SK-N-SH (cell line): ENCODE measurements around the gene JAG2. TPM values are rescaled to one million over a fixed set of nuclear protein-coding genes. Genes with fewer than 3 reads are reported as not detected.

Experiments used
- CTCF ChIA-PET: fragments of 300-600, 350-600 bp; formaldehyde crosslinking; extraction: SDS; loops from one replicate; lab custom pipeline; 2021; lab: Yijun Ruan, JAX
- POLR2A ChIA-PET: fragments of 350-600 bp; sonication (Branson Sonifier 250); formaldehyde crosslinking; extraction: SDS; loops from one replicate; lab custom pipeline; 2020; ENCODE audit warnings: antibody characterized with exemption, inconsistent platforms; lab: Yijun Ruan, JAX
- DNase-seq: peaks from one replicate; pipeline ENCODE4 v3.0.0; 2012
- H2AFZ ChIP-seq: fragments of 200-600 bp; sonication (generic); 2 replicates; pipeline ENCODE4 v1.8.1; 2016; ENCODE audit warnings: antibody characterized with exemption, mild to moderate bottlenecking, low read depth
- H3F3A ChIP-seq: fragments of 200-600 bp; sonication (generic); replicated peaks from 2 replicates; pipeline ENCODE3; 2016; ENCODE audit warnings: antibody characterized with exemption, mild to moderate bottlenecking; ENCODE audit not compliant: insufficient read depth
- H3K27ac ChIP-seq, 2 experiments: fragments of 200-500 bp in 1 of 2; fragments of 200-600 bp in 1 of 2; sonication (Bioruptor generic) in 1 of 2; sonication (generic), shearing (Covaris generic) in 1 of 2; 2 replicates each; pipeline versions ENCODE4 v1.5.1 to v1.6.1; 2014 to 2016; ENCODE audit warnings: low read depth in 2 of 2, inconsistent platforms in 1 of 2, low read length in 1 of 2, mild to moderate bottlenecking in 1 of 2, mixed read lengths in 1 of 2
- H3K27me3 ChIP-seq: fragments of 200-600 bp; sonication (generic), shearing (Covaris generic); 2 replicates; pipeline ENCODE4 v1.6.1; 2016; ENCODE audit warnings: mixed run types; ENCODE audit not compliant: insufficient read depth
- H3K36me3 ChIP-seq, 2 experiments: fragments of 200-500 bp in 1 of 2; fragments of 200-600 bp in 1 of 2; sonication (Bioruptor generic) in 1 of 2; sonication (generic) in 1 of 2; replicated peaks in 1 of 2; 2 replicates each; pipeline versions ENCODE3 to v1.5.1; 2014 to 2016; ENCODE audit warnings: low read length in 1 of 2, mild to moderate bottlenecking in 1 of 2; ENCODE audit not compliant: insufficient read depth in 2 of 2, control insufficient read depth in 1 of 2
- H3K4me1 ChIP-seq, 2 experiments: fragments of 200-500 bp in 1 of 2; fragments of 200-600 bp in 1 of 2; sonication (Bioruptor generic) in 1 of 2; sonication (generic), shearing (Covaris generic) in 1 of 2; 2 replicates each; pipeline versions ENCODE4 v1.5.1 to v1.6.1; 2014 to 2016; ENCODE audit warnings: low read depth in 1 of 2, low read length in 1 of 2, mixed run types in 1 of 2; ENCODE audit not compliant: insufficient read depth in 2 of 2, control insufficient read depth in 1 of 2
- H3K4me2 ChIP-seq: fragments of 200-600 bp; sonication (generic), shearing (Covaris generic); 2 replicates; pipeline ENCODE4 v1.6.1; 2017; ENCODE audit warnings: mixed run types
- H3K4me3 ChIP-seq, 2 experiments: fragments of 200-500 bp in 1 of 2; fragments of 200-600 bp in 1 of 2; sonication (Bioruptor generic) in 1 of 2; sonication (generic), shearing (Covaris generic) in 1 of 2; 2 replicates each; pipeline versions ENCODE4 v1.5.1 to v1.8.1; 2014 to 2016; ENCODE audit warnings: low read depth in 2 of 2, inconsistent platforms in 1 of 2, low read length in 1 of 2, mild to moderate bottlenecking in 1 of 2, mixed read lengths in 1 of 2, moderate library complexity in 1 of 2
- H3K79me2 ChIP-seq: fragments of 200-600 bp; sonication (generic); 2 replicates; pipeline ENCODE4 v1.8.1; 2017; ENCODE audit warnings: mild to moderate bottlenecking; ENCODE audit not compliant: insufficient read depth
- H3K9ac ChIP-seq: fragments of 200-600 bp; sonication (generic); 2 replicates; pipeline ENCODE4 v1.6.1; 2017; ENCODE audit warnings: mixed run types
- H3K9me2 ChIP-seq: fragments of 200-600 bp; sonication (generic); 2 replicates; pipeline ENCODE4 v1.6.1; 2017; ENCODE audit warnings: mixed run types
- H3K9me3 ChIP-seq: fragments of 200-600 bp; sonication (generic); 2 replicates; pipeline ENCODE4 v1.6.1; 2017; ENCODE audit warnings: mixed run types, mild to moderate bottlenecking, moderate library complexity
- H4K20me1 ChIP-seq: fragments of 200-600 bp; sonication (generic); 2 replicates; pipeline ENCODE4 v1.6.1; 2017; ENCODE audit warnings: mild to moderate bottlenecking, mixed run types; ENCODE audit not compliant: insufficient read depth
- CHD2 ChIP-seq: fragments of 150-350 bp; IDR thresholded peaks from 2 replicates; pipeline ENCODE4 v1.6.1; 2018; ENCODE audit warnings: low read length; ENCODE audit not compliant: partially characterized antibody
- EP300 ChIP-seq, 2 experiments: IDR thresholded peaks; 2 replicates each; pipeline versions ENCODE4 v1.4.0 to v1.6.1; 2012; ENCODE audit warnings: borderline replicate concordance in 1 of 2, low read depth in 1 of 2, low read length in 1 of 2
- PBX3 ChIP-seq: IDR thresholded peaks from 2 replicates; pipeline ENCODE4; 2012
- POLR2AphosphoS5 ChIP-seq: IDR thresholded peaks from 2 replicates; pipeline ENCODE4 v1.6.1; 2012; ENCODE audit warnings: low read depth, low read length
- RCOR1 ChIP-seq: fragments of 150-350 bp; IDR thresholded peaks from 2 replicates; pipeline ENCODE4 v1.6.1; 2017; ENCODE audit warnings: antibody characterized with exemption, low read length
- RXRA ChIP-seq: IDR thresholded peaks from 2 replicates; pipeline ENCODE4 v1.4.0; 2012; ENCODE audit warnings: low read depth, mild to moderate bottlenecking, borderline replicate concordance
- TEAD4 ChIP-seq: IDR thresholded peaks from 2 replicates; pipeline ENCODE4 v1.4.0; 2012; ENCODE audit warnings: mild to moderate bottlenecking, borderline replicate concordance; ENCODE audit not compliant: insufficient read depth
- WGBS: methylation state at CpG from one replicate; pipeline ENCODE4 v1.1.6; 2017; ENCODE audit warnings: low lambda C conversion rate; 5-methylcytosine and 5-hydroxymethylcytosine counted together
- polyA plus RNA-seq, 3 experiments: library from polyadenylated mRNA; depleted of rRNA; stranded (reverse); fragments of >200 nt; gene quantifications; 2 replicates each; pipeline ENCODE4 v1.2.3, GENCODE V29; 2012

Gene JAG2
- polyA plus RNA-seq, 1 of the 3 experiments (the other 2 are of a cell fraction), result 1.7 TPM

- no peak for DNase-seq
- WGBS, result 42% methylated on average over 7 of the region's 7 CpGs
- no peak for TF ChIP-seq POLR2AphosphoS5
- no peak for TF ChIP-seq RCOR1
- no peak for TF ChIP-seq CHD2
- TF ChIP-seq RXRA, result no peak
- CTCF ChIA-PET, result interaction anchor here (3.0 kb wide), 1 partner anchor 15 kb away, joined by 14 read pairs; no protein-coding TSS in a partner anchor
- H2AFZ ChIP-seq, result no peak overlapping the region
- H3K4me2 ChIP-seq, result no peak overlapping the region
- H3K4me1 ChIP-seq, result no peaks in the 10 kb centered on the region
- no peak overlapping the region for H3K4me3 ChIP-seq
- no peaks in the 10 kb centered on the region for H3F3A ChIP-seq
- no peaks in the 10 kb centered on the region for H3K9me3 ChIP-seq
- POLR2A ChIA-PET, result no interaction called here
- no peaks in the 10 kb centered on the region for H3K9me2 ChIP-seq
- H4K20me1 ChIP-seq, result no peaks in the 10 kb centered on the region
- H3K27me3 ChIP-seq, result peaks cover 23% of the 10 kb centered on the region
- no peak overlapping the region for H3K9ac ChIP-seq
- no peaks in the 10 kb centered on the region for H3K36me3 ChIP-seq
- H3K27ac ChIP-seq, result no peak overlapping the region
- no peaks in the 10 kb centered on the region for H3K79me2 ChIP-seq
Observed at GRCh38 chr14:105105158-105105557, 63.4 kb downstream of the JAG2 start.

GRCh38 chr14:105102893-105103292 lies 65.7 kb downstream of the JAG2 start:
- CTCF ChIA-PET, result interaction anchor here (1.2 kb wide), 1 partner anchor 13 kb away, joined by 3 read pairs; no protein-coding TSS in a partner anchor
- Histone ChIP-seq H2AFZ (no peak overlapping the region), H3K9me3 (no peaks in the 10 kb centered on the region), H3K4me3 (no peak overlapping the region), H3K4me1 (no peaks in the 10 kb centered on the region), H3K79me2 (no peaks in the 10 kb centered on the region), H4K20me1 (no peaks in the 10 kb centered on the region), H3K9me2 (no peaks in the 10 kb centered on the region), H3K36me3 (no peaks in the 10 kb centered on the region), H3K9ac (no peak overlapping the region), H3K27me3 (peaks cover 11% of the 10 kb centered on the region), H3K27ac (no peak overlapping the region), H3K4me2 (no peak overlapping the region), H3F3A (no peaks in the 10 kb centered on the region)
- WGBS, result 78% methylated on average over 3 of the region's 3 CpGs
- POLR2A ChIA-PET, result no interaction called here
- TF ChIP-seq PBX3, result no peak
- no peak for TF ChIP-seq TEAD4
- TF ChIP-seq EP300 (IDR thresholded peaks at IDR 0.05; ENCODE audit: borderline replicate concordance in 1 of 2, low read depth in 1 of 2, low read length in 1 of 2), result no peak
- no peak for DNase-seq

GRCh38 chr14:105102361-105102870 lies 66.2 kb downstream of the JAG2 start:
- Histone ChIP-seq H3F3A (no peaks in the 10 kb centered on the region), H3K36me3 (no peaks in the 10 kb centered on the region), H3K9me2 (no peaks in the 10 kb centered on the region), H2AFZ (no peak overlapping the region), H3K27me3 (peaks cover 11% of the 10 kb centered on the region), H3K4me2 (no peak overlapping the region), H4K20me1 (no peaks in the 10 kb centered on the region), H3K9ac (no peak overlapping the region), H3K27ac (no peak overlapping the region), H3K79me2 (no peaks in the 10 kb centered on the region), H3K4me1 (no peaks in the 10 kb centered on the region), H3K4me3 (no peak overlapping the region), H3K9me3 (no peaks in the 10 kb centered on the region)
- no peak for DNase-seq
- ChIA-PET CTCF (interaction anchor here (1.2 kb wide), 1 partner anchor 12 kb away, joined by 3 read pairs; no protein-coding TSS in a partner anchor), POLR2A (no interaction called here)
- TF ChIP-seq EP300 (IDR thresholded peaks at IDR 0.05; ENCODE audit: borderline replicate concordance in 1 of 2, low read depth in 1 of 2, low read length in 1 of 2), result no peak
- 54% methylated on average over 6 of the region's 7 CpGs for WGBS
